Osteoblast (primary cell): ENCODE measurements around the gene CAAP1. TPM values are rescaled to one million over a fixed set of nuclear protein-coding genes. Genes with fewer than 3 reads are reported as not detected.

Source experiments
- DNase-seq: peaks from one replicate; pipeline ENCODE4 v3.0.0; 2011; ENCODE audit warnings: low spot score, mixed read lengths; ENCODE audit not compliant: insufficient read length; ENCODE audit errors: missing footprints
- H2AFZ ChIP-seq: 2 replicates; pipeline ENCODE4 v1.6.0; 2011; ENCODE audit warnings: mild to moderate bottlenecking, low read length
- H3K27ac ChIP-seq: 2 replicates; pipeline ENCODE4 v1.5.1; 2011; ENCODE audit warnings: mild to moderate bottlenecking, low read depth, low read length, moderate library complexity
- H3K27me3 ChIP-seq: 2 replicates; pipeline ENCODE4 v1.6.0; 2012; ENCODE audit warnings: mild to moderate bottlenecking, control low read depth, inconsistent platforms, low read length, moderate library complexity; ENCODE audit not compliant: insufficient read depth
- H3K36me3 ChIP-seq: 2 replicates; pipeline ENCODE4 v1.5.1; 2011; ENCODE audit warnings: mild to moderate bottlenecking, low read length, control low read depth, moderate library complexity; ENCODE audit not compliant: insufficient read depth
- H3K4me1 ChIP-seq: 2 replicates; pipeline ENCODE4 v1.5.1; 2011; ENCODE audit warnings: mild to moderate bottlenecking, low read length, control low read depth, moderate library complexity; ENCODE audit not compliant: insufficient read depth
- H3K4me2 ChIP-seq: 2 replicates; pipeline ENCODE4 v1.6.0; 2011; ENCODE audit warnings: mild to moderate bottlenecking, low read length; ENCODE audit not compliant: insufficient read depth
- H3K4me3 ChIP-seq: fragments of 200-600 bp; sonication (generic); 3 replicates; pipeline ENCODE4 v1.5.1; 2012; ENCODE audit warnings: mild to moderate bottlenecking, low read length, inconsistent platforms; ENCODE audit not compliant: insufficient read depth
- H3K79me2 ChIP-seq: 2 replicates; pipeline ENCODE4 v1.6.0; 2012; ENCODE audit warnings: mild to moderate bottlenecking, low read length, control low read depth, inconsistent platforms; ENCODE audit not compliant: insufficient read depth
- H3K9me3 ChIP-seq: 2 replicates; pipeline ENCODE4 v1.5.1; 2011; ENCODE audit warnings: low read depth, low read length, control low read depth
- H4K20me1 ChIP-seq: 2 replicates; pipeline ENCODE4 v1.6.0; 2012; ENCODE audit warnings: mild to moderate bottlenecking, low read length, control low read depth; ENCODE audit not compliant: insufficient read depth
- total RNA-seq: library from RNA; depleted of rRNA; stranded (reverse); fragments of >200 nt; gene quantifications from 2 replicates; pipeline ENCODE4 v1.2.3, GENCODE V29; 2012
- TF ChIP-seq, protein P1 (sequence below): IDR thresholded peaks from 2 replicates; pipeline ENCODE4 v1.5.1; 2011; ENCODE audit warnings: mild to moderate bottlenecking, low read depth, low read length, moderate library complexity; ENCODE audit errors: extremely low read depth

CAAP1 gene
- total RNA-seq, 1 donor, result 13.8 TPM

DNA sequence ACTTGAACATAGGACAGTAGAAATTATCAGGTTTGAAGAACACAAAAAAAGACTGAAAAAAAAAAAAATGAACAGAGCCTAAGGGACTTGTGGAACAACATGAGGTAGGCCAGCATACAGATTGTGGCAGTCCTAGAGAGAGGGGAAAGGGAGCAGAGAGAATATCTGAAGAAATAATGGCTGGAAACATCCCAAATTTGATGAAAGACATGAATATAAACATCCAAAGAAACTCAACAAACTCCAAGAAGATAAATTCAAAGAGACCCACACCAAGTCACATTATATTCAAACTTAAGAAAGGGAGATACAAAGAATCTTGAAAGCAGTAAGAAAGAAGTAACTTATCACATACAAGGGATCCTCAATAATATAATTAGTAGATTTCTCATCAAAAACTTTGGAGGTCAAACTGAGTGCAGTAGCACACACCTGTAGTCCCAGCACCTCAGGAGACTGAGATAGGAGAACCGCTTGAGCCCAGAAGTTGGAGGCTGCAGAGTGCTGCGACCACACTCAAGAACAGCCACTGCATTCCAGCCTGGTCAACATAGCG lies 45.3 kb upstream of the CAAP1 start:
- DNase-seq, result no peak
- Histone ChIP-seq H3K4me1 (peaks cover 3% of the 10 kb centered on the region), H3K36me3 (no peaks in the 10 kb centered on the region), H3K27me3 (no peaks in the 10 kb centered on the region), H3K79me2 (peaks cover 89% of the 10 kb centered on the region), H4K20me1 (peaks cover 27% of the 10 kb centered on the region), H3K4me3 (no peak overlapping the region), H3K9me3 (peaks cover 6% of the 10 kb centered on the region), H2AFZ (no peak overlapping the region), H3K27ac (no peak overlapping the region), H3K4me2 (no peak overlapping the region)
- TF ChIP-seq, protein P1, sequence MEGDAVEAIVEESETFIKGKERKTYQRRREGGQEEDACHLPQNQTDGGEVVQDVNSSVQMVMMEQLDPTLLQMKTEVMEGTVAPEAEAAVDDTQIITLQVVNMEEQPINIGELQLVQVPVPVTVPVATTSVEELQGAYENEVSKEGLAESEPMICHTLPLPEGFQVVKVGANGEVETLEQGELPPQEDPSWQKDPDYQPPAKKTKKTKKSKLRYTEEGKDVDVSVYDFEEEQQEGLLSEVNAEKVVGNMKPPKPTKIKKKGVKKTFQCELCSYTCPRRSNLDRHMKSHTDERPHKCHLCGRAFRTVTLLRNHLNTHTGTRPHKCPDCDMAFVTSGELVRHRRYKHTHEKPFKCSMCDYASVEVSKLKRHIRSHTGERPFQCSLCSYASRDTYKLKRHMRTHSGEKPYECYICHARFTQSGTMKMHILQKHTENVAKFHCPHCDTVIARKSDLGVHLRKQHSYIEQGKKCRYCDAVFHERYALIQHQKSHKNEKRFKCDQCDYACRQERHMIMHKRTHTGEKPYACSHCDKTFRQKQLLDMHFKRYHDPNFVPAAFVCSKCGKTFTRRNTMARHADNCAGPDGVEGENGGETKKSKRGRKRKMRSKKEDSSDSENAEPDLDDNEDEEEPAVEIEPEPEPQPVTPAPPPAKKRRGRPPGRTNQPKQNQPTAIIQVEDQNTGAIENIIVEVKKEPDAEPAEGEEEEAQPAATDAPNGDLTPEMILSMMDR, result no peak

DNA sequence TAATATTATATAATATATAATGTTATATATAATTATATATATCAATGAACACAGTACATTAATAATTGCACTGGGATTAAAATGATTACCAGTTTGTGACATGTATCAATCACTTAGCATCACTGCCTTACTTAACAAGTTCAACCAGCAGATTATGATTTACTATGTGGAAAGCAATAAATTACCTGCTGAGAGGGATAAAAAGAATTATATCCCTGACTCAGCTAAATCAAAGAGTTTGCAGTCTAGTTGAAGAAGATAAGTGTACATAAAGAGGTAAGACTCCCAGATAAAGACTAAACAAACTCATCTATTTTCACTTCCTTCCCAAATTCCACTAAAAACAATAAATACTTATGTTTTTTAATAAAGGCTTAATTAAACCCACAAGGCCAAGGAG lies 43.2 kb upstream of the CAAP1 start:
- no peak overlapping the region for H3K4me2 ChIP-seq
- H4K20me1 ChIP-seq, result peaks cover 17% of the 10 kb centered on the region
- no peak overlapping the region for H3K27ac ChIP-seq
- no peak overlapping the region for H2AFZ ChIP-seq
- TF ChIP-seq, protein P1, result no peak
- H3K36me3 ChIP-seq, result no peaks in the 10 kb centered on the region
- DNase-seq, result no peak
- H3K4me3 ChIP-seq, result no peak overlapping the region
- H3K27me3 ChIP-seq, result no peaks in the 10 kb centered on the region
- H3K4me1 ChIP-seq, result peaks cover 3% of the 10 kb centered on the region
- H3K9me3 ChIP-seq, result peaks cover 6% of the 10 kb centered on the region
- H3K79me2 ChIP-seq, result peaks cover 87% of the 10 kb centered on the region

DNA sequence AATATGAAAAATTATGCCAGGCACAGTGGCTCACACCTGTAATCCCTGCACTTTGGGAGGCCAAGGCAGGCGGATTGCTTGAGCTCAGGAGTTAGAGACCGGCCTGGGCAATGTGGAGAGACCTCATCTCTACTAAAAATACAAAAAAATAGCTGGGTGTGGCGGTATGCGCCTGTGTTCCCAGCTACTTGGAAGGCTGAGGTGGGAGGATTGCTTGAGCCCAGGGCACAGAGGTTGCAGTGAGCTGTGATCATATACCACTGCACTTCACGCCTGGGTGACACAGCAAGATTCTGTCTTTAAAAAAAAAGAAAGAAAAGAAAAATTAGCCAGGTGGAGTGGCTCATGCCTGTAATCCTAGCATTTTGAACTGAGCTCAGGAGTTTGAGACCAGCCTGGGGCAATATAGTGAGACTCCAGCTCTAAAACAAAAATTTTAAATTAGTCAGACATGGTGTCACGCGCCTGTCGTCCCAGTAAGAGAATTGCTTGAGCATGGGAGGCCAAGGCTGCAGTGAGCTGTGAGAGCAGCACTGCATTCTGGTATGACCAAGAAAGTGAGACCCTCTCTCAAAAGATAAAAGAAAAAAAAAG lies 36.4 kb upstream of the CAAP1 start:
- Histone ChIP-seq H4K20me1 (peaks cover 3% of the 10 kb centered on the region), H3K4me1 (no peaks in the 10 kb centered on the region), H2AFZ (no peak overlapping the region), H3K4me2 (no peak overlapping the region), H3K36me3 (peaks cover 41% of the 10 kb centered on the region), H3K9me3 (no peaks in the 10 kb centered on the region), H3K79me2 (peaks cover 40% of the 10 kb centered on the region), H3K27ac (no peak overlapping the region), H3K4me3 (no peak overlapping the region), H3K27me3 (no peaks in the 10 kb centered on the region)
- TF ChIP-seq, protein P1, result no peak
- no peak for DNase-seq

DNA sequence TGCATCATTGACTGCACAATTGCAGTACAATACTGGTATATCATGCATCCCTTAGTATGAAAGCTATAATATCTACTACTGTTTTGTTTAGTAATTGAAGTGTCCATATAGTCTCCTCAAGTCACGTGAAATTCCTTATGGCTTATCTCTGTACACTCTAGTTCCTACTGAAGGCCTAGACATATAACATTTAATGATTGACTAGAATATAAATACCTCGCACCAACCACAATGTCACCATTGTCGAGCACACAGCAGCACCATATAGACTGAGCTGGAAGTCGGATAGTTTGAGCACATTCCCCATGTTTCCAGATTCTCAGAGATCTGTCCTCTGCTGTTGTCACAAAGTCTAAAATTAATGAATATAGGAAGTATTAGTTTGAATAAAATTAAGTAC lies 33.0 kb upstream of the CAAP1 start:
- TF ChIP-seq, protein P1, result no peak
- Histone ChIP-seq H3K4me1 (no peaks in the 10 kb centered on the region), H3K79me2 (peaks cover 17% of the 10 kb centered on the region), H3K4me2 (no peak overlapping the region), H2AFZ (no peak overlapping the region), H3K36me3 (peaks cover 69% of the 10 kb centered on the region), H3K4me3 (no peak overlapping the region), H3K27me3 (no peaks in the 10 kb centered on the region), H3K27ac (no peak overlapping the region), H3K9me3 (no peaks in the 10 kb centered on the region), H4K20me1 (peaks cover under 1% of the 10 kb centered on the region)
- DNase-seq, result no peak
